ENCODE measurements around the gene CABP7. TPM values are rescaled to one million over a fixed set of nuclear protein-coding genes. Genes with fewer than 3 reads are reported as not detected.

Gene CABP7
- total RNA-seq, 2 donors from 2014 or later: 0.09 TPM; not detected in 1

- ATAC-seq (replicated peaks): no peak
- H3K4me3 Mint-ChIP-seq: no peak overlapping the region
- no peaks in the 10 kb centered on the region for H3K4me1 Mint-ChIP-seq
- H3K9me3 Mint-ChIP-seq: no peaks in the 10 kb centered on the region
- no peaks in the 10 kb centered on the region for H3K36me3 Mint-ChIP-seq (ENCODE audit: low read depth)
- H3K27me3 Mint-ChIP-seq: peaks cover 12% of the 10 kb centered on the region
- no peak overlapping the region for H3K27ac Mint-ChIP-seq
Observed at GRCh38 chr22:29707471-29707870, 12.3 kb upstream of the CABP7 start.

GRCh38 chr22:29710193-29710592 lies 9.6 kb upstream of the CABP7 start:
- no peak for ATAC-seq (replicated peaks)
- Mint-ChIP-seq H3K27ac (no peak overlapping the region), H3K9me3 (no peaks in the 10 kb centered on the region), H3K27me3 (peaks cover 9% of the 10 kb centered on the region), H3K4me1 (no peaks in the 10 kb centered on the region), H3K36me3 (ENCODE audit: low read depth) (no peaks in the 10 kb centered on the region), H3K4me3 (no peak overlapping the region)

- H3K4me3 Mint-ChIP-seq: no peak overlapping the region
- H3K4me1 Mint-ChIP-seq: no peaks in the 10 kb centered on the region
- ATAC-seq (replicated peaks): no peak
- H3K36me3 Mint-ChIP-seq (ENCODE audit: low read depth): no peaks in the 10 kb centered on the region
- no peaks in the 10 kb centered on the region for H3K9me3 Mint-ChIP-seq
- no peak overlapping the region for H3K27ac Mint-ChIP-seq
- H3K27me3 Mint-ChIP-seq: peaks cover 9% of the 10 kb centered on the region
Observed at GRCh38 chr22:29710922-29711593, 8.7 kb upstream of the CABP7 start.

- Mint-ChIP-seq H3K4me1 (no peaks in the 10 kb centered on the region), H3K36me3 (ENCODE audit: low read depth) (no peaks in the 10 kb centered on the region), H3K4me3 (no peak overlapping the region), H3K27ac (no peak overlapping the region), H3K27me3 (peaks cover 15% of the 10 kb centered on the region), H3K9me3 (no peaks in the 10 kb centered on the region)
- ATAC-seq (replicated peaks): no peak
Observed at GRCh38 chr22:29712119-29712518, 7.7 kb upstream of the CABP7 start.

DNA sequence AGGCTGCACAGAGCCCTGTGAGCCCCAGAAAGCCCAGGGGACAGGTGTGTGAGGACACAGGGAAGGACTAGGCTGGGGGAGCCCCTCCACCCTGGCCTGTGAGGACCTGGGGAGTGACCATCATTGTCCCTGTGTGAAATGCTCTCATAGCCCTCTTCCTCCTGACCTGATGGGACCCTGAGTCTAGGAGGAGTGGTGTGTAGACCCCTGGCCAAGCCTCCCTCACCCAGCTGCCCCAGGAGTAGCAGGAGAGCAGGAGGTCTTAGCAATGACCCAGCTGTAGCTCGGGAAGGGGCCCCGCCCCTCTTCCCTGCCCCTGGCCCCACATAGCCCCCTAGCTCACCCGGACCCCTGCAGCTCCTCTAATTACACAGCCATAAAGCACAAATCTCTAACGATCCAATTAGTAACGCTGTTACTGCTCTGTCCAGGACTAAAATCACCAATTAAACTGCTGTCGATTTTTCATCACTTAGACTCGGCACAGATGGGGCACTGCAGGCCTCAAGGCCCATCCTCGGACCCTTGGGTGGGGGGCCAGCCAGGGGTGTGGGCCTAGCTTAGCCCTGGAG lies 6.6 kb upstream of the CABP7 start:
- no peak for ATAC-seq (replicated peaks)
- H3K9me3 Mint-ChIP-seq: no peaks in the 10 kb centered on the region
- H3K27me3 Mint-ChIP-seq: peaks cover 16% of the 10 kb centered on the region
- no peaks in the 10 kb centered on the region for H3K36me3 Mint-ChIP-seq (ENCODE audit: low read depth)
- no peaks in the 10 kb centered on the region for H3K4me1 Mint-ChIP-seq
- H3K4me3 Mint-ChIP-seq: no peak overlapping the region
- H3K27ac Mint-ChIP-seq: no peak overlapping the region

DNA sequence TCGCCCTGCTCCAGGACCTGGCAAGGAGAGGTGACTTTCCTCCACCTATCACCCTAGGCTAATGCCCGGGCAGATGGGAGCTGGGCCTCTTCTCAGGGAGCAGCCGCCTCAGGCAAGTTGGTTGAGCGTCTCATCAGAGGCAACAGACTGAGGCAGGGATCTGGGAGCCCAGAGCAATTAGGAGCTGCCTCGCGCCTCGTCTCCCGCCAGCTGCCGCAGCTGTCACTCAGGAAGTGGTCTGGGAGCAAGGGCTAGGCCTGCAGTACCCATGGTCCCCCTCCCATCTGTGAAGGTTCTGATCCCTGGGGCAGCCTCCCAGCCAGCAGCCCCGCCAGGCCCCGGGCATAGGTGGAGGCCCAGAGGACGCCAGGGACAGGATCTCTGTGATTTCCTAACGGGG lies 4.6 kb upstream of the CABP7 start:
- no peak for ATAC-seq (replicated peaks)
- Mint-ChIP-seq H3K36me3 (ENCODE audit: low read depth) (no peaks in the 10 kb centered on the region), H3K27me3 (peaks cover 30% of the 10 kb centered on the region), H3K4me1 (no peaks in the 10 kb centered on the region), H3K4me3 (no peak overlapping the region), H3K9me3 (no peaks in the 10 kb centered on the region), H3K27ac (no peak overlapping the region)

DNA sequence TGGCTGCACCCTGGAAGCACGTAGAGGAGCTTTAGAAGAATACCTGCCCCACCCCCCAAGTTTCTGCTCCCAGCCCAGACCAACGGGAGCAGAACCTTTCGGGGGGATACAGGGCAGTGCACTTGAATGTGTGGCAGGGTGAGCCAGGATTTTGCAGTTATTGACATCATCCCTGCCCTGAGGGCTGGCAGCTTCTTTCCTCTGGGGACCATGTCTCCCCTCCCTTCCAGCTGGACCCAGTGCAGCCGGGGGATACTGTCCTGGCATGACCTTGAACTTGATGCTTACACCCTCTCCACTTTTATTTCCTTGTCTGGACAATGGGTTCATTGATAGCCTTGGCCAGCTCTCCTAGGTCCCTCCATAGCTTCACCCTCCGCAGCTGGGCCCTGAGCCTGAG lies 4.1 kb upstream of the CABP7 start:
- peaks cover 30% of the 10 kb centered on the region for H3K27me3 Mint-ChIP-seq
- no peak overlapping the region for H3K4me3 Mint-ChIP-seq
- H3K36me3 Mint-ChIP-seq (ENCODE audit: low read depth): no peaks in the 10 kb centered on the region
- no peaks in the 10 kb centered on the region for H3K9me3 Mint-ChIP-seq
- H3K27ac Mint-ChIP-seq: no peak overlapping the region
- no peak for ATAC-seq (replicated peaks)
- no peaks in the 10 kb centered on the region for H3K4me1 Mint-ChIP-seq

DNA sequence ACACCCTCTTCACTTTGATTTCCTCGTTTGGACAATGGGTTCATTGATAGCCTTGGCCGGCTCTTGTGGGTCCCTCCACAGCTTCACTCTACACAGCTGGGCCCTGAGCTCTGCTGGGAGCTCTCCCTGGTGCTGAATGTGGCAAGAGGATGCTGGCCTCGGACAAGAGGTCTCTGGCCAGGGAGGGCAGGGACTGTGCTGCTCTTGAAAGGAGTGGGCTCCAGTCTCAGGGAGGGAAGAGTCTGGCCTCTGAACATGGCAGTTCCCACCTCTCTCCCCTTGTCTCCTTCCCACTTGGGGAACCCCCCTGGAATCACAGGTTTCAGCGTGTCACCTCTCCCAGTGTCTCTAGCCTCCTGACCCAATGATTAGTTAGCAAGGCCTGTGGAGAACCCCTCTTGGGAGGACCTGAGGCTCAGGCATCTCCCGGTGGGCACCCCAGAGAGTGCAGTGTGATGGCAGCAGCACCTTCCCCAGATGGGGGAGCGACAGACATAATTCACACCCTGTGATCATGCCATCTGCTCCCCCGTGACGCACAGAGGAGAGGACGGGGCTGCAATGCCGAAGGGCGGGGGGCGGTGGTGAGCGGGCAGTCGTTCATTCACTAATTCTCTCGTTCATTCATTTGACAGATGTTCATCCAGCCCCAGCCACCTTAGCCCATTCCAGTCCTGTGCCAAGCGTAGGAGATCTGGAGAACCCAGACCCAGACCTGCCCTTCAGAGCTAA lies 2.8 kb upstream of the CABP7 start:
- no peak overlapping the region for H3K27ac Mint-ChIP-seq
- peaks cover 35% of the 10 kb centered on the region for H3K27me3 Mint-ChIP-seq
- ATAC-seq (replicated peaks): peak; percentile 30
- no peaks in the 10 kb centered on the region for H3K36me3 Mint-ChIP-seq (ENCODE audit: low read depth)
- no peak overlapping the region for H3K4me3 Mint-ChIP-seq
- H3K9me3 Mint-ChIP-seq: no peaks in the 10 kb centered on the region
- no peaks in the 10 kb centered on the region for H3K4me1 Mint-ChIP-seq

- Mint-ChIP-seq H3K27me3 (peaks cover 32% of the 10 kb centered on the region), H3K27ac (no peak overlapping the region), H3K9me3 (no peaks in the 10 kb centered on the region), H3K4me1 (no peaks in the 10 kb centered on the region), H3K4me3 (no peak overlapping the region), H3K36me3 (ENCODE audit: low read depth) (no peaks in the 10 kb centered on the region)
- ATAC-seq (replicated peaks): no peak
Observed at GRCh38 chr22:29717789-29718188, 2.0 kb upstream of the CABP7 start.

GRCh38 chr22:29718949-29719898 lies 579 bp upstream of the CABP7 start:
- no peak for ATAC-seq (replicated peaks)
- Mint-ChIP-seq H3K9me3 (no peaks in the 10 kb centered on the region), H3K27ac (no peak overlapping the region), H3K4me1 (no peaks in the 10 kb centered on the region), H3K4me3 (peak overlapping the region; percentile 9), H3K27me3 (peaks cover 32% of the 10 kb centered on the region), H3K36me3 (ENCODE audit: low read depth) (no peaks in the 10 kb centered on the region)

GRCh38 chr22:29720811-29721323 lies 1.1 kb downstream of the CABP7 start:
- ATAC-seq (replicated peaks): no peak
- Mint-ChIP-seq H3K4me3 (no peak overlapping the region), H3K27me3 (peaks cover 32% of the 10 kb centered on the region), H3K9me3 (no peaks in the 10 kb centered on the region), H3K27ac (no peak overlapping the region), H3K4me1 (no peaks in the 10 kb centered on the region), H3K36me3 (ENCODE audit: low read depth) (no peaks in the 10 kb centered on the region)

- Mint-ChIP-seq H3K36me3 (ENCODE audit: low read depth) (no peaks in the 10 kb centered on the region), H3K27ac (no peak overlapping the region), H3K4me1 (no peaks in the 10 kb centered on the region), H3K9me3 (no peaks in the 10 kb centered on the region), H3K27me3 (peaks cover 25% of the 10 kb centered on the region), H3K4me3 (no peak overlapping the region)
- ATAC-seq (replicated peaks): no peak
Observed at GRCh38 chr22:29722151-29722550, 2.3 kb downstream of the CABP7 start.

GRCh38 chr22:29722587-29722986 lies 2.8 kb downstream of the CABP7 start:
- no peaks in the 10 kb centered on the region for H3K9me3 Mint-ChIP-seq
- no peak overlapping the region for H3K27ac Mint-ChIP-seq
- no peak for ATAC-seq (replicated peaks)
- H3K4me1 Mint-ChIP-seq: no peaks in the 10 kb centered on the region
- H3K27me3 Mint-ChIP-seq: peaks cover 23% of the 10 kb centered on the region
- no peaks in the 10 kb centered on the region for H3K36me3 Mint-ChIP-seq (ENCODE audit: low read depth)
- no peak overlapping the region for H3K4me3 Mint-ChIP-seq

GRCh38 chr22:29723766-29724165 lies 4.0 kb downstream of the CABP7 start:
- Mint-ChIP-seq H3K4me3 (no peak overlapping the region), H3K27ac (no peak overlapping the region), H3K4me1 (no peaks in the 10 kb centered on the region), H3K36me3 (ENCODE audit: low read depth) (no peaks in the 10 kb centered on the region), H3K9me3 (no peaks in the 10 kb centered on the region), H3K27me3 (peaks cover 16% of the 10 kb centered on the region)
- ATAC-seq (replicated peaks): no peak
